Caco-2 (cell line): Measurements from ENCODE around the gene NAT9. TPM values are rescaled to one million over a fixed set of nuclear protein-coding genes. Genes with fewer than 3 reads are reported as not detected.

Experiments used
- BruUV-seq: library from RNA; stranded (reverse); fragments of 400-500 nt; replicated peaks from 2 replicates; lab custom pipeline; 2021; lab: Mats Ljungman, UMichigan
- CTCF ChIA-PET: fragments of 300-600 bp; sonication (Branson Sonifier 250); formaldehyde crosslinking; loops from one replicate; lab custom pipeline; 2022; ENCODE audit warnings: antibody characterized with exemption; lab: Charles Lee
- POLR2A ChIA-PET: fragments of 300-600 bp; sonication (Branson Sonifier 250); formaldehyde crosslinking; loops from one replicate; lab custom pipeline; 2022; ENCODE audit warnings: antibody characterized with exemption; lab: Charles Lee
- DNase-seq, 2 experiments: peaks; one replicate each; pipeline versions ENCODE4 v3.0.0 to v3.0.0-alpha.2; 2020 to 2022
- H3K27me3 ChIP-seq: replicated peaks from 2 replicates; pipeline ENCODE4 v1.6.0; 2011; ENCODE audit warnings: low read length; ENCODE audit not compliant: control insufficient read depth, insufficient read depth
- H3K36me3 ChIP-seq: 2 replicates; pipeline ENCODE4 v1.5.1; 2011; ENCODE audit warnings: low read length; ENCODE audit not compliant: control insufficient read depth, insufficient read depth
- H3K4me1 ChIP-seq: fragments of 250-450 bp; sonication (Bioruptor Pico); 2 replicates; pipeline ENCODE4 v1.5.1; 2020; ENCODE audit warnings: mild to moderate bottlenecking
- H3K4me3 ChIP-seq: 2 replicates; pipeline ENCODE4 v1.5.1; 2011; ENCODE audit warnings: low read depth, mild to moderate bottlenecking, control low read depth, low read length
- H3K9me3 ChIP-seq: fragments of 250-450 bp; sonication (Bioruptor Pico); 2 replicates; pipeline ENCODE4 v1.5.1; 2020; ENCODE audit warnings: mild to moderate bottlenecking, moderate library complexity
- H3K27ac Mint-ChIP-seq: one replicate; pipeline ENCODE4 v1.8.0; 2022; ENCODE audit warnings: mixed read lengths; ENCODE audit not compliant: unreplicated experiment
- H3K27me3 Mint-ChIP-seq: one replicate; pipeline ENCODE4 v1.8.0; 2022; ENCODE audit warnings: mixed read lengths; ENCODE audit not compliant: insufficient read depth, unreplicated experiment
- H3K36me3 Mint-ChIP-seq: one replicate; pipeline ENCODE4 v1.8.0; 2022; ENCODE audit warnings: mild to moderate bottlenecking, mixed read lengths; ENCODE audit not compliant: insufficient read depth, unreplicated experiment
- H3K4me1 Mint-ChIP-seq: one replicate; pipeline ENCODE4 v1.8.0; 2022; ENCODE audit warnings: low read depth, mixed read lengths; ENCODE audit not compliant: unreplicated experiment
- H3K4me3 Mint-ChIP-seq: one replicate; pipeline ENCODE4 v1.8.0; 2022; ENCODE audit warnings: mild to moderate bottlenecking, moderate library complexity, mixed read lengths; ENCODE audit not compliant: unreplicated experiment
- H3K9me3 Mint-ChIP-seq: one replicate; pipeline ENCODE4 v1.8.0; 2022; ENCODE audit warnings: mixed read lengths; ENCODE audit not compliant: unreplicated experiment
- intact Hi-C: fragments of 100-400 bp; cut with micrococcal nuclease; formaldehyde crosslinking; loops from one replicate; pipeline ENCODE4 v1.10.0; 2022; ENCODE audit not compliant: unreplicated experiment
- total RNA-seq: library from RNA; stranded (reverse); gene quantifications from 2 replicates; pipeline ENCODE4 v1.2.3, GENCODE V29; 2022
- TF ChIP-seq, protein P1 (sequence below), 2 experiments: fragments of 200-600 bp in 1 of 2; IDR thresholded peaks; 1 replicate in 1 of 2; 2 replicates in 1 of 2; pipeline versions ENCODE4 v1.5.1 to v1.8.0; 2011 to 2022; ENCODE audit warnings: antibody characterized with exemption in 1 of 2, control low read depth in 1 of 2, inconsistent platforms in 1 of 2, low read depth in 1 of 2, low read length in 1 of 2, mild to moderate bottlenecking in 1 of 2, moderate library complexity in 1 of 2; ENCODE audit not compliant: insufficient read depth in 1 of 2, severe bottlenecking in 1 of 2, unreplicated experiment in 1 of 2

The NAT9 gene
- total RNA-seq, 1 experiment from 2014 or later: 84.5 TPM

DNA sequence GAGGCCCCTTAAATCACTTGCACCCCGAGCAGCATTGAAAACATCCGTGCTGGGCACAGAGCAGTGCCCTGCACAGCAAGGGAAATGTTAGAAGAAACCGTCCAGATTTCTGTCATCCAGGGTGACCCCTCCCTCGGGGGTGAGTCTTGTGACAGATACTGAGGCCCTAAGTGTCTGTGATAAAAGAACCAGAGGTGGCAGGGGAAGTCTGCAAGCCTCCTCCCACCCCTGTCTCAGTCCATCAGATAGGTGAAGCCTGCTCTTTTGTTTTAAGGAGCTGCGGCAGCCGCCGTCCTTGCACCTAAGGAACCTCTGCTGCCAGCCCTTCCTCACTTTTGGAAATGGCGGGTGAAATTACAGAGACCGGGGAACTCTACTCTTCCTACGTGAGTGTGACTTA is 845 bp upstream of the NAT9 start:
- Histone ChIP-seq H3K9me3 (no peaks in the 10 kb centered on the region), H3K27me3 (no peaks in the 10 kb centered on the region), H3K4me1 (peaks cover 27% of the 10 kb centered on the region), H3K4me3 (peak overlapping the region; percentile 80), H3K36me3 (peaks cover 4% of the 10 kb centered on the region)
- Mint-ChIP-seq H3K4me1 (peaks cover 22% of the 10 kb centered on the region), H3K36me3 (peaks cover 51% of the 10 kb centered on the region), H3K9me3 (no peaks in the 10 kb centered on the region), H3K4me3 (peak overlapping the region; percentile 97), H3K27me3 (no peaks in the 10 kb centered on the region), H3K27ac (peak overlapping the region; percentile 95)
- ChIA-PET POLR2A (interaction anchor here (0.5 to 1.6 kb wide), 7 partner anchors 17 to 258 kb away, joined by 3 to 17 read pairs (median 5); partner anchors contain the start of genes FDXR and RAB37), CTCF (interaction anchor here (0.6 to 4.8 kb wide), 12 partner anchors 8 to 210 kb away, joined by 3 to 26 read pairs (median 12); partner anchors contain the start of genes FDXR and RAB37)
- TF ChIP-seq, protein P1, sequence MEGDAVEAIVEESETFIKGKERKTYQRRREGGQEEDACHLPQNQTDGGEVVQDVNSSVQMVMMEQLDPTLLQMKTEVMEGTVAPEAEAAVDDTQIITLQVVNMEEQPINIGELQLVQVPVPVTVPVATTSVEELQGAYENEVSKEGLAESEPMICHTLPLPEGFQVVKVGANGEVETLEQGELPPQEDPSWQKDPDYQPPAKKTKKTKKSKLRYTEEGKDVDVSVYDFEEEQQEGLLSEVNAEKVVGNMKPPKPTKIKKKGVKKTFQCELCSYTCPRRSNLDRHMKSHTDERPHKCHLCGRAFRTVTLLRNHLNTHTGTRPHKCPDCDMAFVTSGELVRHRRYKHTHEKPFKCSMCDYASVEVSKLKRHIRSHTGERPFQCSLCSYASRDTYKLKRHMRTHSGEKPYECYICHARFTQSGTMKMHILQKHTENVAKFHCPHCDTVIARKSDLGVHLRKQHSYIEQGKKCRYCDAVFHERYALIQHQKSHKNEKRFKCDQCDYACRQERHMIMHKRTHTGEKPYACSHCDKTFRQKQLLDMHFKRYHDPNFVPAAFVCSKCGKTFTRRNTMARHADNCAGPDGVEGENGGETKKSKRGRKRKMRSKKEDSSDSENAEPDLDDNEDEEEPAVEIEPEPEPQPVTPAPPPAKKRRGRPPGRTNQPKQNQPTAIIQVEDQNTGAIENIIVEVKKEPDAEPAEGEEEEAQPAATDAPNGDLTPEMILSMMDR (IDR thresholded peaks at IDR 0.05; ENCODE audit: insufficient read depth in 1 of 2, low read depth in 1 of 2, low read length in 1 of 2, severe bottlenecking in 1 of 2, unreplicated experiment in 1 of 2): no peak
- BruUV-seq: no TSS peak
- intact Hi-C loops: loop anchor here (2.0 kb wide), 1 partner anchor 16 kb away; no protein-coding TSS in a partner anchor
- no peak for DNase-seq

DNA sequence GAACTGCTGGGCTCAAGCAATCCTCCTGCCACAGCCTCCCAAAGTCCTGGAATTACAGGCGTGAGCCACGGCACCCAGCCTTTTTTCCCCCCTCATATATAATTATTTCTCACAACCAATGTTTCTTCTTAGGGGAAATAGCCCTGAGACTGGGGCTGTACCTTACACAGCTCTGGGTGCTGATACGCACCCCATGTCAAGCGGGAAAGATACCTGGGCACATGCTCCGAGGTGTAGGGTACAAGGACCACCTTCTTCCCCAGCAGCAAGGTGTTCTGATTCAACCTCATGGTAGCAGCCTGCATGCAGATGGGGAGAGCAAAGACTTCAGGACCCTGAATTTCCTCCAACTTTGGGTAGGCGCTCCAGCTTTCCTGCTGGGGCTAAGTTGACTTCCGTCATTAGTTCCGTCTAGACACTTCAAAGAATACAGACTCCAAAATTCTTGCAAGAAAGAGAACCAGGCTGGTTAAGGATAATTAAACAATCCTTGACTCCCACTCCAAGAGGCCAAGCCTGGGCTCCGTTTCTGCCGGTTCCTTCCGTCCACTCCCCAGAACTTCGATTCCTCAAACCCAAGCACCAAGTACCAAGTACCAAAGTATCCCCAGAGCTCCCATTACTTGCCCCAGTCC is 619 bp downstream of the NAT9 start:
- TF ChIP-seq, protein P1 (IDR thresholded peaks at IDR 0.05; ENCODE audit: insufficient read depth in 1 of 2, low read depth in 1 of 2, low read length in 1 of 2, severe bottlenecking in 1 of 2, unreplicated experiment in 1 of 2): no peak
- peak overlapping the region; percentile 97 for H3K4me3 Mint-ChIP-seq
- intact Hi-C loops: loop anchor here (2.0 kb wide), 1 partner anchor 15 kb away; no protein-coding TSS in a partner anchor
- H3K27me3 ChIP-seq: no peaks in the 10 kb centered on the region
- peak overlapping the region; percentile 95 for H3K27ac Mint-ChIP-seq
- H3K27me3 Mint-ChIP-seq: no peaks in the 10 kb centered on the region
- CTCF ChIA-PET: interaction anchor here (0.6 to 4.8 kb wide), 10 partner anchors 10 to 210 kb away, joined by 3 to 26 read pairs (median 11); partner anchors contain the start of gene RAB37
- no peaks in the 10 kb centered on the region for H3K9me3 ChIP-seq
- H3K4me1 Mint-ChIP-seq: peaks cover 28% of the 10 kb centered on the region
- DNase-seq: no peak
- H3K36me3 Mint-ChIP-seq: peaks cover 62% of the 10 kb centered on the region
- H3K4me3 ChIP-seq: peak overlapping the region; percentile 80
- no peaks in the 10 kb centered on the region for H3K9me3 Mint-ChIP-seq
- H3K4me1 ChIP-seq: peaks cover 32% of the 10 kb centered on the region
- POLR2A ChIA-PET: interaction anchor here (0.5 to 1.6 kb wide), 4 partner anchors 16 to 125 kb away, joined by 5 to 17 read pairs (median 8); partner anchors contain the start of gene FDXR
- H3K36me3 ChIP-seq: peaks cover 12% of the 10 kb centered on the region
- TSS peak; percentile 83 for BruUV-seq

DNA sequence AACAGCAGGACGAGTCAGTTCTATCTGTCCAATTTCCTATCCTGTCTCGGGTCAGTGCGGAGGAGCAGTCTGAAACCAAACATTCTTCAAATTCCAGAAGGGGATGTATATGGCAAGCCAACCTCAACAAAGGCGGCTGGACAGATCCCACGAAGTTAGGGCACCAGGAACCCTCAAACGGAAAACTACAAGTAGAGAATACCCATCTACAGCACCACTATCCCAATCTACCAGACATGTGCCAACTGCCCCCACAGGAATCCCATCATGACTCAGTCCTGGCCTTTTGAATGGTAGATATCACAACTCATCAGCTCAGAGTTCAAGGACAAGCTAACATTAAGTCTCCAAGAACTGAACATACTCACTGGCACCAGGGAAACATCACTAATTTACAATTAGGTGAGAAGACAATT is 2.3 kb downstream of the NAT9 start:
- POLR2A ChIA-PET: interaction anchor here (0.6 to 1.7 kb wide), 5 partner anchors 10 to 79 kb away, joined by 3 to 9 read pairs (median 5); no protein-coding TSS in a partner anchor
- Mint-ChIP-seq H3K4me1 (peaks cover 38% of the 10 kb centered on the region), H3K27ac (peak overlapping the region; percentile 48)

More for the DNA sequence above, 2.3 kb downstream of the NAT9 start:
- Histone ChIP-seq H3K4me3 (no peak overlapping the region), H3K36me3 (peaks cover 13% of the 10 kb centered on the region), H3K4me1 (peaks cover 48% of the 10 kb centered on the region), H3K9me3 (no peaks in the 10 kb centered on the region), H3K27me3 (no peaks in the 10 kb centered on the region)
- no peaks in the 10 kb centered on the region for H3K27me3 Mint-ChIP-seq
- CTCF ChIA-PET: interaction anchor here (1.3 to 4.8 kb wide), 6 partner anchors 10 to 117 kb away, joined by 6 to 24 read pairs (median 6); partner anchors contain the start of gene RAB37
- H3K9me3 Mint-ChIP-seq: no peaks in the 10 kb centered on the region
- TF ChIP-seq, protein P1 (IDR thresholded peaks at IDR 0.05; ENCODE audit: insufficient read depth in 1 of 2, low read depth in 1 of 2, low read length in 1 of 2, severe bottlenecking in 1 of 2, unreplicated experiment in 1 of 2): no peak
- peak in 1 of 2 experiments; percentile 54 for DNase-seq
- intact Hi-C loops: no loop called here
- H3K36me3 Mint-ChIP-seq: peaks cover 73% of the 10 kb centered on the region
- no TSS peak for BruUV-seq
- peak overlapping the region; percentile 58 for H3K4me3 Mint-ChIP-seq
